Measurements from ENCODE around the gene ITGAV. TPM values are rescaled to one million over a fixed set of nuclear protein-coding genes. Genes with fewer than 3 reads are reported as not detected.

Gene ITGAV
- total and polyA plus RNA-seq, 9 donors = 35.3 to 123 (median 96.8) TPM

- Histone ChIP-seq H3K27me3 (no peaks in the 10 kb centered on the region), H3K9me3 (no peaks in the 10 kb centered on the region), H3K27ac (peak overlapping the region in 1 of 2 donors; percentile 92), H3K36me3 (no peaks in the 10 kb centered on the region), H3K4me1 (ENCODE audit: insufficient read depth) (peaks cover 4% of the 10 kb centered on the region), H3K4me3 (peak overlapping the region; percentile 84)
- intact Hi-C loops (cut with DNase I) = no loop called here
- TF ChIP-seq, protein P1, sequence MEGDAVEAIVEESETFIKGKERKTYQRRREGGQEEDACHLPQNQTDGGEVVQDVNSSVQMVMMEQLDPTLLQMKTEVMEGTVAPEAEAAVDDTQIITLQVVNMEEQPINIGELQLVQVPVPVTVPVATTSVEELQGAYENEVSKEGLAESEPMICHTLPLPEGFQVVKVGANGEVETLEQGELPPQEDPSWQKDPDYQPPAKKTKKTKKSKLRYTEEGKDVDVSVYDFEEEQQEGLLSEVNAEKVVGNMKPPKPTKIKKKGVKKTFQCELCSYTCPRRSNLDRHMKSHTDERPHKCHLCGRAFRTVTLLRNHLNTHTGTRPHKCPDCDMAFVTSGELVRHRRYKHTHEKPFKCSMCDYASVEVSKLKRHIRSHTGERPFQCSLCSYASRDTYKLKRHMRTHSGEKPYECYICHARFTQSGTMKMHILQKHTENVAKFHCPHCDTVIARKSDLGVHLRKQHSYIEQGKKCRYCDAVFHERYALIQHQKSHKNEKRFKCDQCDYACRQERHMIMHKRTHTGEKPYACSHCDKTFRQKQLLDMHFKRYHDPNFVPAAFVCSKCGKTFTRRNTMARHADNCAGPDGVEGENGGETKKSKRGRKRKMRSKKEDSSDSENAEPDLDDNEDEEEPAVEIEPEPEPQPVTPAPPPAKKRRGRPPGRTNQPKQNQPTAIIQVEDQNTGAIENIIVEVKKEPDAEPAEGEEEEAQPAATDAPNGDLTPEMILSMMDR (IDR thresholded peaks at IDR 0.05) = no peak
- no peak for TF ChIP-seq EP300 (IDR thresholded peaks at IDR 0.05)
- no peak for TF ChIP-seq POLR2A (IDR thresholded peaks at IDR 0.05)
- WGBS, 3 donors = 88 to 91% (median 88%) methylated on average over 5 of the region's 5 CpGs
- DNase-seq = no peak
Measured at GRCh38 chr2:186592137-186592875, 2.5 kb downstream of the ITGAV start.

GRCh38 chr2:186593523-186593922, 3.7 kb downstream of the ITGAV start:
- no peak overlapping the region for H3K27ac ChIP-seq
- intact Hi-C loops (cut with DNase I) = no loop called here
- 86 to 94% (median 92%) methylated on average over 3 of the region's 3 CpGs for WGBS, 3 donors

DNA sequence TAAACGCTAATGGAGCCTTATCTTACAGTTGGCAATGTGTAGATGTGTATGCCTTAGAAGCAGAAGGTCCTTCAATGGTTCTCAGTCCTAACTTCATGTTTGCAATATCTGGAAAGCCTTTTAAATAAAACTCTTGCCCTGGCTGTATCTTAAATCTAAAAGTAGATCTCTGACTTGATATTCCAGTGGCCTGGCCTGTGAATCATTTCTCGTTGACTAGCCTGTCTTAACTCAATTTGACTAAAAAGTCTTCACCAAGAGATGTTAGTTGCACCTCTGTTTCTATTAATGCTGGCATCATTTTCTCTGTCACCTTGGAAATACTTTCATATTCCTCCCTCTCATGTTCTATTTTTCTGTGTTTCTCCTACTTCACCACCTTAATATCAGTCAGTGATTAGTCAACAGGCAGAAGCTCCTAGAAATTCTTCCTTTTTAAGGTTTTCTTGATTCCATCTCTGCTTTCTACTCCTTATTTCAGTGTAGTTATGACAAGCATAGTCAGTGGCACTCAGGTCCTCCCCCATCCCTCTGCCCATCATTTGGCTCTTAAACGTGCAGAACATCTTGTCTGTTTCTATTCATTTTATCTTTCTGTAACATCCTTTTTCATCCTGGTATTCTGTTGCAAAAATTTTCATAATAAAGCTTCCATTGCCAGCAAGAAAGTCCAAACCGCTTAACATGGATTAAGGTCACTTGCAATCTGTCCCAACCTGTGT, 4.3 kb downstream of the ITGAV start:
- Histone ChIP-seq H3K36me3 (no peaks in the 10 kb centered on the region), H3K27me3 (no peaks in the 10 kb centered on the region), H3K9me3 (no peaks in the 10 kb centered on the region), H3K4me3 (no peak overlapping the region), H3K4me1 (ENCODE audit: insufficient read depth) (peaks cover 6% of the 10 kb centered on the region), H3K27ac (peak overlapping the region in 1 of 2 donors; percentile 62)
- DNase-seq = no peak
- TF ChIP-seq POLR2A (IDR thresholded peaks at IDR 0.05) = no peak
- TF ChIP-seq, protein P1 (IDR thresholded peaks at IDR 0.05) = no peak
- TF ChIP-seq EP300 (IDR thresholded peaks at IDR 0.05) = no peak
- WGBS, 3 donors = 48 to 50% (median 49%) methylated on average over 4 of the region's 4 CpGs
- intact Hi-C loops (cut with DNase I) = no loop called here

More at GRCh38 chr2:186593523-186593922, 3.7 kb downstream of the ITGAV start:
- Histone ChIP-seq H3K4me3 (no peak overlapping the region), H3K9me3 (no peaks in the 10 kb centered on the region), H3K27me3 (no peaks in the 10 kb centered on the region), H3K36me3 (no peaks in the 10 kb centered on the region), H3K4me1 (ENCODE audit: insufficient read depth) (peaks cover 6% of the 10 kb centered on the region)
- TF ChIP-seq POLR2A (IDR thresholded peaks at IDR 0.05) = no peak
- TF ChIP-seq EP300 (IDR thresholded peaks at IDR 0.05) = no peak
- TF ChIP-seq, protein P1 (IDR thresholded peaks at IDR 0.05) = no peak
- no peak for DNase-seq

DNA sequence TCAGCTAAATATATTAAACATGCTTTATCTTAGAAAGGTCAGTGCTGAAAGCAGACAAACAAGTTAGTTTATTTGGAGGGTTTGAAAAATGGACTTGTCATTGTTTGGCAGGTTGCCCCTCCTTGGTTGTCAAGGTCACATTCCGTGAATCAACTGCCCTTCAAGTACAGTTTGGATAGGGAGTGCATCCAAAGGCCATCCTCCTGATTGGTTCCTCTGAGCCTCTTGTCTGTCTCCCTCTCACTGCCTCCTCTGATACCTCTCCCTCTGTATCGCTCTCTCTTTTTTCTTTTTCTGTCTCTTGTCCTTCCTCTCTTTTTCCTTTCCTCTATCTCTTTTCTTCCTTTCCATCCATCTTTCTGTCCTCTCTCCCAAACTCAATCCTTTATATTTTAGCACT, 5.4 kb downstream of the ITGAV start:
- Histone ChIP-seq H3K4me3 (no peak overlapping the region), H3K27me3 (no peaks in the 10 kb centered on the region), H3K27ac (peak overlapping the region in 1 of 2 donors; percentile 62), H3K4me1 (ENCODE audit: insufficient read depth) (peaks cover 8% of the 10 kb centered on the region), H3K36me3 (no peaks in the 10 kb centered on the region), H3K9me3 (no peaks in the 10 kb centered on the region)
- 15 to 25% (median 19%) methylated on average over 2 of the region's 2 CpGs for WGBS, 3 donors
- intact Hi-C loops (cut with DNase I) = no loop called here
- no peak for TF ChIP-seq POLR2A (IDR thresholded peaks at IDR 0.05)
- TF ChIP-seq, protein P1 (IDR thresholded peaks at IDR 0.05) = no peak
- peak in 4 of 5 donors; percentile 39 to 72 (median 46) for DNase-seq

Measured in ovary (tissue), 9 donors.